GM13977 (cell line): ENCODE data around the gene CREB5.

Experiments
- DNase-seq: peaks from one replicate; pipeline ENCODE4 v3.0.0; 2012; ENCODE audit warnings: low spot score
- in situ Hi-C: fragments of 300-500 bp; cut with MboI; formaldehyde crosslinking; loops from one replicate; pipeline ENCODE4 v1.12.0; 2022; ENCODE audit warnings: low sequenced_read_pairs, low pct_unique_long_range_greater_than_20kb, mixed read lengths, inconsistent platforms; ENCODE audit not compliant: unreplicated experiment
- TF ChIP-seq, protein P1 (sequence below): IDR thresholded peaks from 2 replicates; pipeline ENCODE4 v1.5.1; 2012; ENCODE audit warnings: mild to moderate bottlenecking, control low read depth; ENCODE audit not compliant: insufficient read depth; ENCODE audit errors: extremely low read depth, missing control alignments

Gene CREB5

DNA sequence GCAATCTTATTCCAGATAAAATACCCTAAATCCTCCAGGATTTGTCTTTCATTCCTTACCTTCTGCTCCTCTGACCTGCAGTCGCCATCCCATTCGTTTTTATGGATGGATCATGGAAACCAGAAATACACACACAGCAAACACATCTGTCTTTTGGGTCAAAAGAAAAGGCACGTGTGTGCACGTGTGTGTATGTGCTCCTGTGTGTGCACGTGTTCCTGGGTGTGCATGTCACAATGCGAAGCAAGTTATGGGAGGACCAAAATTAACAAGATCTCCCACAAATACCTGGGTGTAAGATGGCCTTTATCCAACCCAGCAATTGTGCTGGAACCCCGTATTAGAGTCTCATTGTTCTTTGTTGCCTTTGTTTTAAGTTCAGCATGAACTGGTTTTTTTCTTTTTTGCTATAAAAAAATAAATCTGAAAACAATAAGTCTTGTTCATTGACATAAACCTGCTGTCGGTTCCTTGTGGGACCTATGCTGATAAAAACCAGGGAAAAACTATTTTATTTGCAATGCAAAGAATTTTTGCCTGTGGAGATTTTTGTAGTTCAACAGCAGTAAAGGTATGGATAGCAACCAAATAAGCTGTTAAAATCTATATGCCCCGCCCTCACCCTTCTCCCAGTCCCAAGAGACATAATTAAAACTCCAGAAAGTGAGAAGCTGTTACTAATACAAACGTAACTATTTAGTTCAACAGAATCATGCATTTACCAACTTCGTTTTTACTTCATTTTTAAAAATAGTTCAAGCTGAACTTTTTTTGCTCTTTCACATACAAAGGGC is 229.6 kb downstream of the CREB5 start:
- in situ Hi-C loops: no loop called here
- TF ChIP-seq, protein P1, sequence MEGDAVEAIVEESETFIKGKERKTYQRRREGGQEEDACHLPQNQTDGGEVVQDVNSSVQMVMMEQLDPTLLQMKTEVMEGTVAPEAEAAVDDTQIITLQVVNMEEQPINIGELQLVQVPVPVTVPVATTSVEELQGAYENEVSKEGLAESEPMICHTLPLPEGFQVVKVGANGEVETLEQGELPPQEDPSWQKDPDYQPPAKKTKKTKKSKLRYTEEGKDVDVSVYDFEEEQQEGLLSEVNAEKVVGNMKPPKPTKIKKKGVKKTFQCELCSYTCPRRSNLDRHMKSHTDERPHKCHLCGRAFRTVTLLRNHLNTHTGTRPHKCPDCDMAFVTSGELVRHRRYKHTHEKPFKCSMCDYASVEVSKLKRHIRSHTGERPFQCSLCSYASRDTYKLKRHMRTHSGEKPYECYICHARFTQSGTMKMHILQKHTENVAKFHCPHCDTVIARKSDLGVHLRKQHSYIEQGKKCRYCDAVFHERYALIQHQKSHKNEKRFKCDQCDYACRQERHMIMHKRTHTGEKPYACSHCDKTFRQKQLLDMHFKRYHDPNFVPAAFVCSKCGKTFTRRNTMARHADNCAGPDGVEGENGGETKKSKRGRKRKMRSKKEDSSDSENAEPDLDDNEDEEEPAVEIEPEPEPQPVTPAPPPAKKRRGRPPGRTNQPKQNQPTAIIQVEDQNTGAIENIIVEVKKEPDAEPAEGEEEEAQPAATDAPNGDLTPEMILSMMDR: no peak
- DNase-seq: no peak

DNA sequence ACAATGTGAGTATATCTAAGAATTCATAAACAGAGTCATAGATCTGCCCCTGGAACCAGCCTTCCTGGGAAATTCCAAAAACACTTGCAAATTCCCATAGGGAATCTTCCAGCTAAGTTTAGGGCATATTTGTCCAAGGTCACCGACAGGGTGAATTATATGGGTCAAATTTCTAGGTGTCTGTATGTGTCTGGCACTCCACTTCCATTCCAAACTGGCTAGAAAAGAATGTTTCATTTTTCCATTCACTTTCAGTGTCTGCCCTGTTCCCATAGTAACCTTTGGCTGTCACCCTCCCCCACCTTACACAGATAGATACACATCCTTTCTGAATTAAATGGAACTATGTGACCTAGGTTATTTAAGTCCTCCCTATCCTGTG is 230.9 kb downstream of the CREB5 start:
- in situ Hi-C loops: no loop called here
- TF ChIP-seq, protein P1: no peak
- DNase-seq: no peak

DNA sequence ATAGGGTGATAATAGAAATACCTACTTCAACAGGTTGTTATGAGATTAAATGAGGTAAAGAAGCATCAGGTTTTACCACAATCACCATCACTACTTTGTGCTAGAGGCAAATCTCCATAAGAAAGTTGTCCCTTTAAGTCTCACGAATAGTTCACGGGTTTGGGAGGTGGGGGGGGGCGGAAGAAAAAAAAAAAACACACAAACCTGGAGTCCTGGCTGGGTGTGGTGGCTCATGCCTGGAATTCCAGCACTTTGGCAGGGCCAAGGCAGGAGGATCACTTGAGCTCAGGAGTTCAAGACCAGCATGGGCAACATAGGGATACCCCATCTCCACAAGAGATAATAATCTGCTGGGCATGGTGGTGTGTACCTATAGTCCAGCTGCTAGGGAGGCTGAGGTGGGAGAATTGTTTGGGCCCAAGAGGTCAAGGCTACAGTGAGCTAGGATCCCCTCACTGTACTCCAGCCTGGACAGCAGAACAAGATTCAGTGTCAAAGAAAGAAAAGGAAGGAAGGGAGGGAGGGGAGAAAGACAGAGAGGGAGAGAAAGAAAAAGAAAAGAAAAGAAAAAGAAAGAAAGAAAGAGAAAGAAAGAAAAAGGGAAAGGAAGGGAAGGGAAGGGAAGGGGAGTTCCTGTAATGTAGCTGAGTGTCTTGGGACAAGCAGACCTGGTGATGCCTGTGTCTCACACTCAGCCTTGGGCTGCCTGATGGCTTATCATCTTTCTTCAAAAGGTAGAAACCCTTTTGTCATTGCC is 231.4 kb downstream of the CREB5 start:
- DNase-seq: no peak
- in situ Hi-C loops: no loop called here
- TF ChIP-seq, protein P1: no peak

DNA sequence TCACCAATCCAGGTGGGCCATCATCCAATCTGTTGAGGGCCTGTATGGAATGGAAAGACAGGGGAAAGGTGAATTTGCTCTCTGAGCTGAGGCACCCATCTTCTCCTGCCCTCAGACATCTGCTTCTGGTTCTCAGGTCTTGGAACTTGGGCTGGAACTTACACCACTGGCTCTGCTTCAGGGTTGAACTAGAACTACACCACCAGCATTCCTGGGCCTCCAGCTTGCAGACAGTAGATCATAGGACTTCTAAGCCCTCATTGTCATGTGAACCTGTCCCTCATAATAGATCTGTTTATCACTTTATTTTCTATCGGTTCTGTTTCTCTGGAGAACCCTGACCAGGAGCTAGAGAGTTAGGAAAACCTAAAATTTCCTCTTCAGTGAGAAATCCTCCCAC is 233.5 kb downstream of the CREB5 start:
- in situ Hi-C loops: no loop called here
- TF ChIP-seq, protein P1: no peak
- DNase-seq: no peak

DNA sequence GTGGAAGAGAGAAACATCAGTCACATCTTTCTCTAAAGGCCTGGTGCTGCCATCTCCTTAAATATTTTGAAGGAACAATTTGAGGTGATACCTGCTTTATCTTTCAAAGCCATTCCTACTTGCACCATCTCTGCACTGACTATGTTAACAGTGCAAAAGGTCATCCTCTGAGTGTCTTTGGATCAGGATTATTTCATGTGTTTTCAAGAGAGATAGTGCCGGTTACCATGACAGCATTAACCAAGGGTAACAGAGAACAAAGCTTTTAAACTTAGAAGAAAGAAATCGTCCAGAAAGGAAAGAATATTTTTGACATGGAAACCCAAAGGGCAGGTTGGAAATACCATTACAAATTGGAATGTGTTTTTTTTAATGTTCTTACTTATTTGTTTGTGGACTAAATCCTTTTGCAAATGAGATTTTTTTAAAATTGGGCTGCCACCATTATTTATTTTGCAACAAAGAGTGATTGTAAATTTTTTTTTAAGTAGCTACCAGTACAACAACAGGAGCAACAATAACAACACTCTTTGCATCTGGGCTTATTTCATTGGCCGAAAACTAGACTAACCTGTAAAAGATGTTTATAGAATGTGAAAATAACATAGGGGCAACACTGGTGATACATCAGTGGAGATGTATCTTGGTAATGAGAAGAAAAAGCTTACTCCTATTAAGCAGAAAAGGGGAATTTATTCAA is 234.2 kb downstream of the CREB5 start:
- DNase-seq: no peak
- in situ Hi-C loops: no loop called here
- TF ChIP-seq, protein P1: no peak

DNA sequence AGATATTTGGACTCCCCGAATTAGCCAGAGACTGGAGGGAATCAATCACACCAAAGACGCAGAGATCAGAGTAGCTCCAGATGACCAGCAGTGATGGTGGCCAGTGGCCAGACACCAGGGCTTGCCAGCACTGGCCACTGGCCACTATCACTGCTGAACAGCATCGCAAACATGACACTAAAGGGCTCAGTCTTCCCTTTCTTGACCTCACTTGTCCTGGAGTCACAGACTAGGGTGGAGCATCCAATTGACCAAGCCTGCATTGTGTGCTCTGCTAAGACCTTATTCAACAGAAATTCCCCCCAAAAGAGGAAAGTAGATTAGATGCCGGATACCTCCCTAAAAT is 234.7 kb downstream of the CREB5 start:
- no peak for DNase-seq
- TF ChIP-seq, protein P1: no peak
- in situ Hi-C loops: no loop called here
